Erythroblast (primary cell): ENCODE results near the gene CEP104.

Source experiments
- GATA1 ChIP-seq: IDR thresholded peaks from 2 replicates; pipeline ENCODE4 v1.6.1; 2011; ENCODE audit warnings: low read depth, mild to moderate bottlenecking, control low read depth, low read length, moderate library complexity
- POLR2A ChIP-seq: IDR thresholded peaks from 2 replicates; pipeline ENCODE4 v1.6.1; 2011; ENCODE audit warnings: mild to moderate bottlenecking, low read length

GRCh38 chr1:3851292-3851691, 5.7 kb downstream of the CEP104 start:
- TF ChIP-seq POLR2A (no peak), GATA1 (no peak)
